ENCODE results near the gene DSCAM. TPM values are rescaled to one million over a fixed set of nuclear protein-coding genes. Genes with fewer than 3 reads are reported as not detected.

The DSCAM gene
- total and polyA plus RNA-seq, 2 experiments from 2014 or later: 0.07 TPM; not detected in 1

DNA sequence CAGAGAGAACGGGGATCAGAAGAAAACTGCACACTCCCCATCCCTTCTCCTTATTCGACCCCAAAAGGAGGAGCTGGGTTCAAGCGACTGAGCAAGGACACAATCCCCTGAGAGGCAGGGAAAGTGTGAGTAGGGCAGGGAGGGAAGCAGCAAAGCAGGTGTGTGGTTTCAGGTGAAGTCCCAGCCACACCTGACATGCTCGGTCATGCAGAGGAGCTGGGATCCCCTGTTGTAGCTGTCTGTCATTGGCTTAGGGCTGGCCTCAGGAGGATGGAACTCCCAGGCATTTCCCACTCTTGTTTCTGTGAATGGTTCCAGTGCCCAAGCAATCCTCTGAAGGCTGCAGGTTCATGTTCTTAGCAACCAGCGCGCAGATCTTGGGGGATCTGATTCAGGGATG lies 150.7 kb downstream of the DSCAM start:
- H3K4me3 ChIP-seq: no peak overlapping the region
- TF ChIP-seq, protein P1, sequence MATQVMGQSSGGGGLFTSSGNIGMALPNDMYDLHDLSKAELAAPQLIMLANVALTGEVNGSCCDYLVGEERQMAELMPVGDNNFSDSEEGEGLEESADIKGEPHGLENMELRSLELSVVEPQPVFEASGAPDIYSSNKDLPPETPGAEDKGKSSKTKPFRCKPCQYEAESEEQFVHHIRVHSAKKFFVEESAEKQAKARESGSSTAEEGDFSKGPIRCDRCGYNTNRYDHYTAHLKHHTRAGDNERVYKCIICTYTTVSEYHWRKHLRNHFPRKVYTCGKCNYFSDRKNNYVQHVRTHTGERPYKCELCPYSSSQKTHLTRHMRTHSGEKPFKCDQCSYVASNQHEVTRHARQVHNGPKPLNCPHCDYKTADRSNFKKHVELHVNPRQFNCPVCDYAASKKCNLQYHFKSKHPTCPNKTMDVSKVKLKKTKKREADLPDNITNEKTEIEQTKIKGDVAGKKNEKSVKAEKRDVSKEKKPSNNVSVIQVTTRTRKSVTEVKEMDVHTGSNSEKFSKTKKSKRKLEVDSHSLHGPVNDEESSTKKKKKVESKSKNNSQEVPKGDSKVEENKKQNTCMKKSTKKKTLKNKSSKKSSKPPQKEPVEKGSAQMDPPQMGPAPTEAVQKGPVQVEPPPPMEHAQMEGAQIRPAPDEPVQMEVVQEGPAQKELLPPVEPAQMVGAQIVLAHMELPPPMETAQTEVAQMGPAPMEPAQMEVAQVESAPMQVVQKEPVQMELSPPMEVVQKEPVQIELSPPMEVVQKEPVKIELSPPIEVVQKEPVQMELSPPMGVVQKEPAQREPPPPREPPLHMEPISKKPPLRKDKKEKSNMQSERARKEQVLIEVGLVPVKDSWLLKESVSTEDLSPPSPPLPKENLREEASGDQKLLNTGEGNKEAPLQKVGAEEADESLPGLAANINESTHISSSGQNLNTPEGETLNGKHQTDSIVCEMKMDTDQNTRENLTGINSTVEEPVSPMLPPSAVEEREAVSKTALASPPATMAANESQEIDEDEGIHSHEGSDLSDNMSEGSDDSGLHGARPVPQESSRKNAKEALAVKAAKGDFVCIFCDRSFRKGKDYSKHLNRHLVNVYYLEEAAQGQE (IDR thresholded peaks at IDR 0.05; ENCODE audit: unreplicated experiment): no peak
- TF ChIP-seq CREB1 (CRISPR knock-in tag; IDR thresholded peaks at IDR 0.05; ENCODE audit: low read depth) (no peak), JUNB (IDR thresholded peaks at IDR 0.05; ENCODE audit: unreplicated experiment) (no peak), EZH2phosphoT487 (IDR thresholded peaks at IDR 0.05; ENCODE audit: unreplicated experiment) (no peak)
- TF ChIP-seq, protein P2, sequence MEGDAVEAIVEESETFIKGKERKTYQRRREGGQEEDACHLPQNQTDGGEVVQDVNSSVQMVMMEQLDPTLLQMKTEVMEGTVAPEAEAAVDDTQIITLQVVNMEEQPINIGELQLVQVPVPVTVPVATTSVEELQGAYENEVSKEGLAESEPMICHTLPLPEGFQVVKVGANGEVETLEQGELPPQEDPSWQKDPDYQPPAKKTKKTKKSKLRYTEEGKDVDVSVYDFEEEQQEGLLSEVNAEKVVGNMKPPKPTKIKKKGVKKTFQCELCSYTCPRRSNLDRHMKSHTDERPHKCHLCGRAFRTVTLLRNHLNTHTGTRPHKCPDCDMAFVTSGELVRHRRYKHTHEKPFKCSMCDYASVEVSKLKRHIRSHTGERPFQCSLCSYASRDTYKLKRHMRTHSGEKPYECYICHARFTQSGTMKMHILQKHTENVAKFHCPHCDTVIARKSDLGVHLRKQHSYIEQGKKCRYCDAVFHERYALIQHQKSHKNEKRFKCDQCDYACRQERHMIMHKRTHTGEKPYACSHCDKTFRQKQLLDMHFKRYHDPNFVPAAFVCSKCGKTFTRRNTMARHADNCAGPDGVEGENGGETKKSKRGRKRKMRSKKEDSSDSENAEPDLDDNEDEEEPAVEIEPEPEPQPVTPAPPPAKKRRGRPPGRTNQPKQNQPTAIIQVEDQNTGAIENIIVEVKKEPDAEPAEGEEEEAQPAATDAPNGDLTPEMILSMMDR (conservative IDR thresholded peaks at IDR 0.05; ENCODE audit: low read depth in 2 of 2): no peak
- Mint-ChIP-seq H3K4me1 (no peaks in the 10 kb centered on the region), H3K27me3 (ENCODE audit: insufficient read depth, low read depth, poor library complexity) (peaks cover 1% of the 10 kb centered on the region), H3K9me3 (peaks cover 74% of the 10 kb centered on the region), H3K36me3 (ENCODE audit: low read depth) (no peaks in the 10 kb centered on the region; the same call in 2 of the 3 replicates), H3K4me3 (no peak overlapping the region), H3K27ac (no peak overlapping the region)
- no peaks in the 10 kb centered on the region for H4K20me1 ChIP-seq (replicated peaks; ENCODE audit: insufficient read depth)
- H3K79me2 ChIP-seq (replicated peaks; ENCODE audit: insufficient read depth): no peaks in the 10 kb centered on the region
- no peak overlapping the region for H3K4me2 ChIP-seq
- no peaks in the 10 kb centered on the region for H3F3A ChIP-seq (replicated peaks; ENCODE audit: low read depth)
- no peaks in the 10 kb centered on the region for H3K27me3 ChIP-seq (ENCODE audit: insufficient read depth)
- no peaks in the 10 kb centered on the region for H3K4me1 ChIP-seq (ENCODE audit: insufficient read depth)
- no peaks in the 10 kb centered on the region for H3K9me2 ChIP-seq (ENCODE audit: insufficient read depth)
- no peaks in the 10 kb centered on the region for H3K36me3 ChIP-seq (ENCODE audit: insufficient read depth)
- ATAC-seq (no peak), DNase-seq (ENCODE audit: low spot score) (no peak)
- no peak overlapping the region for H3K27ac ChIP-seq (ENCODE audit: low read depth)
- H2AFZ ChIP-seq: no peak overlapping the region

DNA sequence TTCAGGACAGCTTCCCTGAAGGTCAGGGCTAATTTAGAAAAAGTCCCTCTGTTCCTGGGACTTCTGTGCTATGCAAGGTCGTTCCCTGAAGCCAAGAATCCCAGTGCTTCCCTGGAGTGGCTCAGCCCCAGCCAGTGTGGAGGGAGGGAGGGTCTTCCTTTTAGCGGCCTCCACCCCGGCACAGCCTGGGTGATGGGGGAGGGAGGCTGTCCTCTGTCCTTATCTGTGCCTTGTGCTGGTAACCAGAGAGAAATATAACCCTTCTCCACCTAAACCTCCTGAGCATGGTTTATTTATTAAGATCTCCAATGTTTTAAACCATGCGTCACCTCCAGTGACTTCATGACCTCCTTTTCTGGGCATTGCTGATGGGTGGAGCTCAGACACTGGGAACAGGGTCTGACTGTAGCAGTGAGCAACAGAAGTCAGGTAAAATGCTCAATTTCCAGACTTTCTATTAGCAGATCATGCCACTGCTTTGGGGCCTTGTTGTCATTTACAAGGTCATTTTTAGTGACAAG lies 157.1 kb downstream of the DSCAM start:
- H3K27me3 Mint-ChIP-seq (ENCODE audit: insufficient read depth, low read depth, poor library complexity): peaks cover 7% of the 10 kb centered on the region
- no peaks in the 10 kb centered on the region for H3F3A ChIP-seq (replicated peaks; ENCODE audit: low read depth)
- no peaks in the 10 kb centered on the region for H4K20me1 ChIP-seq (replicated peaks; ENCODE audit: insufficient read depth)
- H3K9me3 Mint-ChIP-seq: peaks cover 93% of the 10 kb centered on the region
- no peak for DNase-seq (ENCODE audit: low spot score)
- H3K27ac Mint-ChIP-seq: no peak overlapping the region
- H3K27me3 ChIP-seq (ENCODE audit: insufficient read depth): no peaks in the 10 kb centered on the region
- no peaks in the 10 kb centered on the region; the same call in 1 of the 2 replicates for H3K36me3 ChIP-seq (ENCODE audit: insufficient read depth)
- H3K27ac ChIP-seq (ENCODE audit: low read depth): no peak overlapping the region
- no peak overlapping the region for H3K4me3 Mint-ChIP-seq
- no peaks in the 10 kb centered on the region for H3K79me2 ChIP-seq (replicated peaks; ENCODE audit: insufficient read depth)
- 0 out of 2 replicates have a peak, but pooled peaks cover 4% of the 10 kb centered on the region for H3K4me1 ChIP-seq (ENCODE audit: insufficient read depth)
- peaks cover 16% of the 10 kb centered on the region; the same call in 2 of the 3 replicates for H3K4me1 Mint-ChIP-seq
- ATAC-seq: no peak
- no peak overlapping the region for H2AFZ ChIP-seq
- no peaks in the 10 kb centered on the region for H3K9me2 ChIP-seq (ENCODE audit: insufficient read depth)
- no peak overlapping the region for H3K4me2 ChIP-seq
- no peak overlapping the region for H3K4me3 ChIP-seq
- peaks cover 6% of the 10 kb centered on the region; the same call in 2 of the 3 replicates for H3K36me3 Mint-ChIP-seq (ENCODE audit: low read depth)
- TF ChIP-seq, protein P3, sequence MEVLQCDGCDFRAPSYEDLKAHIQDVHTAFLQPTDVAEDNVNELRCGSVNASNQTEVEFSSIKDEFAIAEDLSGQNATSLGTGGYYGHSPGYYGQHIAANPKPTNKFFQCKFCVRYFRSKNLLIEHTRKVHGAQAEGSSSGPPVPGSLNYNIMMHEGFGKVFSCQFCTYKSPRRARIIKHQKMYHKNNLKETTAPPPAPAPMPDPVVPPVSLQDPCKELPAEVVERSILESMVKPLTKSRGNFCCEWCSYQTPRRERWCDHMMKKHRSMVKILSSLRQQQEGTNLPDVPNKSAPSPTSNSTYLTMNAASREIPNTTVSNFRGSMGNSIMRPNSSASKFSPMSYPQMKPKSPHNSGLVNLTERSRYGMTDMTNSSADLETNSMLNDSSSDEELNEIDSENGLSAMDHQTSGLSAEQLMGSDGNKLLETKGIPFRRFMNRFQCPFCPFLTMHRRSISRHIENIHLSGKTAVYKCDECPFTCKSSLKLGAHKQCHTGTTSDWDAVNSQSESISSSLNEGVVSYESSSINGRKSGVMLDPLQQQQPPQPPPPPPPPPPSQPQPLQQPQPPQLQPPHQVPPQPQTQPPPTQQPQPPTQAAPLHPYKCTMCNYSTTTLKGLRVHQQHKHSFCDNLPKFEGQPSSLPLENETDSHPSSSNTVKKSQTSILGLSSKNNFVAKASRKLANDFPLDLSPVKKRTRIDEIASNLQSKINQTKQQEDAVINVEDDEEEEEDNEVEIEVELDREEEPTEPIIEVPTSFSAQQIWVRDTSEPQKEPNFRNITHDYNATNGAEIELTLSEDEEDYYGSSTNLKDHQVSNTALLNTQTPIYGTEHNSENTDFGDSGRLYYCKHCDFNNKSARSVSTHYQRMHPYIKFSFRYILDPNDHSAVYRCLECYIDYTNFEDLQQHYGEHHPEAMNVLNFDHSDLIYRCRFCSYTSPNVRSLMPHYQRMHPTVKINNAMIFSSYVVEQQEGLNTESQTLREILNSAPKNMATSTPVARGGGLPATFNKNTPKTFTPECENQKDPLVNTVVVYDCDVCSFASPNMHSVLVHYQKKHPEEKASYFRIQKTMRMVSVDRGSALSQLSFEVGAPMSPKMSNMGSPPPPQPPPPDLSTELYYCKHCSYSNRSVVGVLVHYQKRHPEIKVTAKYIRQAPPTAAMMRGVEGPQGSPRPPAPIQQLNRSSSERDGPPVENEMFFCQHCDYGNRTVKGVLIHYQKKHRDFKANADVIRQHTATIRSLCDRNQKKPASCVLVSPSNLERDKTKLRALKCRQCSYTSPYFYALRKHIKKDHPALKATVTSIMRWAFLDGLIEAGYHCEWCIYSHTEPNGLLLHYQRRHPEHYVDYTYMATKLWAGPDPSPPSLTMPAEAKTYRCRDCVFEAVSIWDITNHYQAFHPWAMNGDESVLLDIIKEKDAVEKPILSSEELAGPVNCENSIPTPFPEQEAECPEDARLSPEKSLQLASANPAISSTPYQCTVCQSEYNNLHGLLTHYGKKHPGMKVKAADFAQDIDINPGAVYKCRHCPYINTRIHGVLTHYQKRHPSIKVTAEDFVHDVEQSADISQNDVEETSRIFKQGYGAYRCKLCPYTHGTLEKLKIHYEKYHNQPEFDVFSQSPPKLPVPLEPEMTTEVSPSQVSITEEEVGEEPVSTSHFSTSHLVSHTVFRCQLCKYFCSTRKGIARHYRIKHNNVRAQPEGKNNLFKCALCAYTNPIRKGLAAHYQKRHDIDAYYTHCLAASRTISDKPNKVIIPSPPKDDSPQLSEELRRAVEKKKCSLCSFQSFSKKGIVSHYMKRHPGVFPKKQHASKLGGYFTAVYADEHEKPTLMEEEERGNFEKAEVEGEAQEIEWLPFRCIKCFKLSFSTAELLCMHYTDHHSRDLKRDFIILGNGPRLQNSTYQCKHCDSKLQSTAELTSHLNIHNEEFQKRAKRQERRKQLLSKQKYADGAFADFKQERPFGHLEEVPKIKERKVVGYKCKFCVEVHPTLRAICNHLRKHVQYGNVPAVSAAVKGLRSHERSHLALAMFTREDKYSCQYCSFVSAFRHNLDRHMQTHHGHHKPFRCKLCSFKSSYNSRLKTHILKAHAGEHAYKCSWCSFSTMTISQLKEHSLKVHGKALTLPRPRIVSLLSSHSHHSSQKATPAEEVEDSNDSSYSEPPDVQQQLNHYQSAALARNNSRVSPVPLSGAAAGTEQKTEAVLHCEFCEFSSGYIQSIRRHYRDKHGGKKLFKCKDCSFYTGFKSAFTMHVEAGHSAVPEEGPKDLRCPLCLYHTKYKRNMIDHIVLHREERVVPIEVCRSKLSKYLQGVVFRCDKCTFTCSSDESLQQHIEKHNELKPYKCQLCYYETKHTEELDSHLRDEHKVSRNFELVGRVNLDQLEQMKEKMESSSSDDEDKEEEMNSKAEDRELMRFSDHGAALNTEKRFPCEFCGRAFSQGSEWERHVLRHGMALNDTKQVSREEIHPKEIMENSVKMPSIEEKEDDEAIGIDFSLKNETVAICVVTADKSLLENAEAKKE (CRISPR knock-in tag; IDR thresholded peaks at IDR 0.05): no peak
- TF ChIP-seq, protein P2 (conservative IDR thresholded peaks at IDR 0.05; ENCODE audit: low read depth in 2 of 2): no peak
- TF ChIP-seq STAT1 (IDR thresholded peaks at IDR 0.05; ENCODE audit: unreplicated experiment): no peak

Measured in GM23338 (cell line).